Coronary artery (tissue), 2 donors: ENCODE data around the gene IQGAP2.

ENCODE experiments used
- DNase-seq: peaks from one replicate; pipeline ENCODE4 v3.0.0-alpha.2; 2017; ENCODE audit warnings: low spot score
- H3K27ac ChIP-seq, 2 donors: fragments of 200-600 bp; sonication (generic); one replicate each; pipeline ENCODE4 v1.5.1; 2016 to 2019
- H3K4me3 ChIP-seq: fragments of 200-600 bp; sonication (generic); 2 replicates; pipeline ENCODE4 v1.5.1; 2016; ENCODE audit warnings: mild to moderate bottlenecking, moderate library complexity
- TF ChIP-seq, protein P1 (sequence below): fragments of 200-600 bp; sonication (generic); IDR thresholded peaks from one replicate; pipeline ENCODE4 v1.5.1; 2019; ENCODE audit warnings: antibody characterized with exemption

IQGAP2 gene

DNA sequence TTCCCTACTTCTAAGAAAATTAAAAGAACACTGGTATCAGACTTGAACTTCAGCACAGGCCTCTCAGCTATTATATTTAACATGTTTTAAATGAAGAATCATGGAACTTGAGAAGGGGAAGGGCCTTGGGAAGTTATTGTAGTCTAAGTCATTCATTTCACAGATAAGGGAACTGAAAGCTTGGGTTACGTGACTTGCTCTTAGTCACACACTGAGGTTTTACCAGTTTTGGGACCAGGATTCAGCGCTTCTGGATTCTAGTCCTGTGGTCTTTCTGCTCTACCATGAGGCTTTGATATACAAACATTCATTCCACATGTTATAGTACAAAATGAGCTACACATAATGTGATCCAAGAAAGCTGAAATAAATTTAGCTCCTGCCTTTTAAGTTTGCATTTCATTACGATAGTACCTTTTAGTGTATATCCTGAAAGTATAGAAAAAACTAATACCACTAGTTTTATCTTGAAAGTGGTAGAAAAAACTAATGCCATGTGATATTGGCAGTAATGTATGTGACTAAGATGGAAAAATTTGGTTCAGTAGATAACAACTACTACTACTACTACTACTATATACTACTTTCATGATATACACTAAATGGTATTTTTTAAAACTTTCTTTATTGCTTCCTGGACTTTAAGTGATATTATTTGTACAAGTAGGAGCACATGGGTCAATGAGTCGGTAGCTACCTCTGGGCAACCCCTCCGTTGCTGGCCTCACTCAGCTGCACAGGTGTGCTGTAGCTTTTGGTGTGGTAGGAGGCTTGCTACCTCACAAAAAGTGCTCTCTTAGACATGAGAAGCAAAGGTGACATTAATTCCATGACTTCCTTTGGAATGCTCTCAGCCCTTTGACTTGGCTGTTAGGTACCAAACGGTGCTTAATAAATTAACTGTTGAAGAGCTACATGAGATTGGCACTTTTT is 179.4 kb downstream of the IQGAP2 start:
- H3K27ac ChIP-seq = no peak overlapping the region
- no peak for DNase-seq
- H3K4me3 ChIP-seq = no peak overlapping the region
- TF ChIP-seq, protein P1, sequence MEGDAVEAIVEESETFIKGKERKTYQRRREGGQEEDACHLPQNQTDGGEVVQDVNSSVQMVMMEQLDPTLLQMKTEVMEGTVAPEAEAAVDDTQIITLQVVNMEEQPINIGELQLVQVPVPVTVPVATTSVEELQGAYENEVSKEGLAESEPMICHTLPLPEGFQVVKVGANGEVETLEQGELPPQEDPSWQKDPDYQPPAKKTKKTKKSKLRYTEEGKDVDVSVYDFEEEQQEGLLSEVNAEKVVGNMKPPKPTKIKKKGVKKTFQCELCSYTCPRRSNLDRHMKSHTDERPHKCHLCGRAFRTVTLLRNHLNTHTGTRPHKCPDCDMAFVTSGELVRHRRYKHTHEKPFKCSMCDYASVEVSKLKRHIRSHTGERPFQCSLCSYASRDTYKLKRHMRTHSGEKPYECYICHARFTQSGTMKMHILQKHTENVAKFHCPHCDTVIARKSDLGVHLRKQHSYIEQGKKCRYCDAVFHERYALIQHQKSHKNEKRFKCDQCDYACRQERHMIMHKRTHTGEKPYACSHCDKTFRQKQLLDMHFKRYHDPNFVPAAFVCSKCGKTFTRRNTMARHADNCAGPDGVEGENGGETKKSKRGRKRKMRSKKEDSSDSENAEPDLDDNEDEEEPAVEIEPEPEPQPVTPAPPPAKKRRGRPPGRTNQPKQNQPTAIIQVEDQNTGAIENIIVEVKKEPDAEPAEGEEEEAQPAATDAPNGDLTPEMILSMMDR = no peak

- no peak overlapping the region for H3K27ac ChIP-seq
- TF ChIP-seq, protein P1 = no peak
- no peak for DNase-seq
- no peak overlapping the region for H3K4me3 ChIP-seq
These were observed 180.3 kb downstream of the IQGAP2 start for GRCh38 chr5:76583163-76584047.

GRCh38 chr5:76585783-76586217 is 182.7 kb downstream of the IQGAP2 start:
- TF ChIP-seq, protein P1 = no peak
- Histone ChIP-seq H3K4me3 (no peak overlapping the region), H3K27ac (no peak overlapping the region)
- no peak for DNase-seq

GRCh38 chr5:76586531-76586930 is 183.4 kb downstream of the IQGAP2 start:
- Histone ChIP-seq H3K4me3 (no peak overlapping the region), H3K27ac (no peak overlapping the region)
- no peak for DNase-seq
- TF ChIP-seq, protein P1 = no peak

GRCh38 chr5:76590027-76590426 is 186.9 kb downstream of the IQGAP2 start:
- TF ChIP-seq, protein P1 = no peak
- no peak overlapping the region for H3K4me3 ChIP-seq
- no peak for DNase-seq
- no peak overlapping the region for H3K27ac ChIP-seq

DNA sequence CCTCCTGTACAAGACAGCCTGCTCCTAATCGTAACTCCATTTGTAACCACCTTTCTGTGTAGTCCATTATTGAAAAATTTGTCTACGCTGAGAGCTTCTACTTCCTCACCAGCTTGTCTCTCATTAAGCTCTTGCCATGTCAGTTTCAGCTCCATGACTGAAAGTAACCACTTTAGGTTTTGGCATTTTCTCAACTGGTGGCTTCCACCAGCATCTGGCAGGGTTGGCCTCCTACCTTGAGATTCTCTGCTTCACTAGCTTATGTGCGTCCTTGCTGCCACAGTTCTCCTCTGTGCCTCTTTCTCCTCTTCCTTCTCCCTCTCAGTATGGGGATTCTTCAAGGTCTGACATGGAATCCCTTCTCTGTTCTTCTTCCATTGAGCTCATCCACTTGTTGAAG is 188.3 kb downstream of the IQGAP2 start:
- Histone ChIP-seq H3K27ac (no peak overlapping the region), H3K4me3 (no peak overlapping the region)
- TF ChIP-seq, protein P1 = no peak
- DNase-seq = no peak
